Endometrium (tissue), 2 donors: Measurements from ENCODE around the gene C9orf153.
A peak's percentile ranks its signal among the peaks of the same experiment; 100 is the strongest.
"Not testable (repeated sequence)": the region's sequence is repeated elsewhere in the genome, so short reads cannot be mapped to it uniquely, and the experiment has no call there.

Experiments used
- FAIRE-seq: peaks from 2 replicates; lab custom pipeline; 2012; peaks lifted over from hg19 to GRCh38; lab: Jason Lieb, UNC
- donor health status: control.
- donor health status: control.

C9orf153 gene

GRCh38 chr9:86263876-86264275 lies 4.4 kb upstream of the C9orf153 start:
- no peak for FAIRE-seq

DNA sequence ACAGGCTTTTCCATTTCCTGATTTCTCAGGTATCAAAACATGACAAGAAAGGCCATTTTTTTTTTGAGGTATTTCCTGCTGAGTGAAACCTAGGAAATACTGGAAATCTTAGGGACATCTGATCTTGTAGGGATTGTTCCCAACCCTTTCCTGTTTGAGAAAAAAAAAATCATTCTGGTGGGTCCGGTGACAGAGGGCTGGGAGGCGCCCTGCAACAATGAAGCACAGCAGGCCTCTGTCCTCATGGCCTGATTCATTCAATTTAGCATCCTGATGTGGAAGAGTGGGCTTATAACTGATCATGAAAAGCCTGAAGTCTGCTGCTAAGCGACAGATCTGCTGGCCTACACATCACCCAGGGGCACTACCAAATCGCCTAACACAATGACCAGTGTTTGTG lies 3.0 kb upstream of the C9orf153 start:
- FAIRE-seq: no peak

- no peak for FAIRE-seq
These were observed 2.1 kb downstream of the C9orf153 start for GRCh38 chr9:86257391-86257790.

- FAIRE-seq: no peak
These were observed 2.8 kb downstream of the C9orf153 start for GRCh38 chr9:86256653-86257052.

GRCh38 chr9:86253577-86253976 lies 5.9 kb downstream of the C9orf153 start:
- no peak for FAIRE-seq

- FAIRE-seq: no peak
These were observed 6.6 kb downstream of the C9orf153 start for GRCh38 chr9:86252870-86253269.

- FAIRE-seq: no peak
These were observed 9.3 kb downstream of the C9orf153 start for GRCh38 chr9:86250123-86250522.

- no peak for FAIRE-seq
These were observed 10.7 kb downstream of the C9orf153 start for GRCh38 chr9:86248746-86249145.

GRCh38 chr9:86246752-86247161 lies 12.7 kb downstream of the C9orf153 start:
- no peak for FAIRE-seq

- no peak for FAIRE-seq
These were observed 17.4 kb downstream of the C9orf153 start for GRCh38 chr9:86242071-86242470.

DNA sequence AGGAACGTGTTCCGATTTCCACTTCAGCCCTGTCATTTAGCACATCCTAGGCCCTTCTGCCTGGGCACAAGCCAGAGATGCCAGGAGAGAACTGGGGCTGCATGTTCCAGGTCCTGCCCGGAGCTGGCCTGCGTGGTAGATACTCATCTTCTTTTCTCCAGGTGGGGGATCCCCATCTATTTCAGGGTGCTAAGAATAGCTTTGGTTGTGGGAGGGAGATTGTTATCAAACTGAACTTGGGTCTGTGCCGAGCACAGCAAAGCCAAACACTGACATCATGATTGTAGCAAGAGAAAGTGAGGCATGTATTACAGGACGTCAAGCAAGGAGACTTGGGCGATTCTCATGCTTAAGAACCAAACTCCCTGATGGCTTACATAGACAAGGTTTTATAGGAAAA lies 18.2 kb downstream of the C9orf153 start:
- no peak for FAIRE-seq

DNA sequence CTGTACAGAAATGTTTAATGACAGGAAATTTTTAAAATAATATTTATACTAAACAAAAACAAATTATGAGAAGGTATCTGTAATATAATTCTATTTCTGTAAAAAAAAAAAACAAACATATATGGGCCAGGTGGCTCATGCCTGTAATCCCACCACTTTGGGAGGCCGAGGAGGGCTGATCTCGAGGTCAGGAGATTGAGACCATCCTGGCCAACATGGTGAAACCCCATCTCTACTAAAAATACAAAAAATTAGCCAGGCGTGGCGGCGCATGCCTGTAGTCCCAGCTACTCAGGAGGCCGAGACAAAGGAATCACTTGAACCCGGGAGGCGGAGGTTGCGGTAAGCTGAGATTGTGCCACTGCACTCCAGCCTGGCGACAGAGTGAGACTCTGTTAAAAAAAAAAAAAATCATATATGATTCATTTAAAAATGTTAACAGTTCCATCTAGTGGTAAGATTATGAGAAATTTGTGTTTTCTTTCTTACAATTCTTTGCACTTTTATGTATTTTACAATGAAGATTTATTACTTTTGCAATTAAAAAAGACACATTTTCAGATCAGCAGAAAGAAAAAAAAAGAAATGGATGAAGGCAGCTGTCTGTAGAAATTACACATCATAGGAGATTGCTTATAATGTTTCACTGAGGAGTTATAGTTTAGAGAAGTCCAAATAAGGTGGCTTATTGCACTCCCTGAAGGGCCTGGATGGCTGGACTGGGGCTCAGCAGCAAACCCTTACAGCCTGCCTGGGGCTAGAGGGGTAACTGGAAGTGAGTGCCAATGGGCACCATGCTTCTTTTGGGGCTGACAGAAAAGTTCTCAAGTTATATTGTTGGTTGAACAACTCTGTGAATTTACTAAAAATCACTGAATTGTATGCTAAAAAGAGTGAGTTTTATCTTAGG lies 20.3 kb downstream of the C9orf153 start:
- FAIRE-seq: peak; percentile 8

DNA sequence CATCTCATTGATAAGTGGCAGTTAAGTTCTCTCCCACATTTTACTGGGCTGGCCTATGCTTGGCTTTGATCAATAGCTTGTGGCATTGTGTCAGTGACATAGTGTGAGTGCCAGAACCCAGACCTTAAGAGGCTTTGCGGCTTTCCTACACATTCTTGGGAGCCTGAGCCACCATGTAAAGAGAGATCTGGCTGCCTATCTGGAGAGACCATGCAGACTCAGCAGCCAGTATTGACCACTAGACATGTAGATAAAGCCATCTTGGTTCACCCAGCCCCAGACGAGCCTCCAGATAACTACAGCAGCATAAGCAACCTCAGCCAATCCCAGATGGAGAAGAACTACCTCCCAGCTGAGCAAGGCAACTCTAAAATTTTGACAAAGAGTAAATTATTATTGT lies 28.6 kb downstream of the C9orf153 start:
- no peak for FAIRE-seq

DNA sequence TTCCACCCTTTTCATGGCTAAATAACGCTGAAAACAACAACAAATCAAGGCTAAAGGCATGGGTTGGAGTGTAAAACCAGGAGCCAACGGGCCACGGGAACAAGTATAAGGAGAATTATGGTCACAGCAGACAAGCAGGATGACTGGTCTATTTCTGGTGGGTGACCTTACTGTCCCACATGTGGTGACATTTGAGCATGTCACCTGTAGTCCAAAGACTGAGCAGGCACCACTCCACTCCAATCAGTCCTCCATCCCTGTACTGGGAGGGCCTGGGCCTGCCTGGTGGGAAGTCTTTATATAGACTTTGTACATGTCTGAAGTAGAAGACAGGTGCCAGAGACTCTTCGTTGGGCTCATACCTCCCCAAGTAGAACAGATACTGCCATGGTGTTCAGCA lies 36.8 kb downstream of the C9orf153 start:
- no peak for FAIRE-seq

DNA sequence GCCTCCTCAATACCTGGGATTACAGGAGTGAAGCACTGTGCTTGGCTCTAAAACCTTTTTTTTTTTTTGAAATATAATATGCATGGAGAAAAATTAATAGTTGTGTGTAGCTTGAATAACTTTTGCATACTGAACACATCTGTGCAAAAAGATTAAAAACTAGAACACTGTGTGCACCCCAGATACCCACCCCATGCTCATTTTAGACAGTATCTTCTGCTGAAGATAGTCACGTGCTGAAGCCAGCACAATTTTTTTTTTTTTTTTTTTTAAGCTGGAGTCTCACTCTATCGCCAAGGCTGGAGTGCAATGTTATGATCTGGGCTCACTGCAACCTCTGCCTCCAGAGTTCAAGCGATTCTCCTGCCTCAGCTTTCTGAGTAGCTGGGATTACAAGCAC lies 39.9 kb downstream of the C9orf153 start:
- FAIRE-seq: no peak

DNA sequence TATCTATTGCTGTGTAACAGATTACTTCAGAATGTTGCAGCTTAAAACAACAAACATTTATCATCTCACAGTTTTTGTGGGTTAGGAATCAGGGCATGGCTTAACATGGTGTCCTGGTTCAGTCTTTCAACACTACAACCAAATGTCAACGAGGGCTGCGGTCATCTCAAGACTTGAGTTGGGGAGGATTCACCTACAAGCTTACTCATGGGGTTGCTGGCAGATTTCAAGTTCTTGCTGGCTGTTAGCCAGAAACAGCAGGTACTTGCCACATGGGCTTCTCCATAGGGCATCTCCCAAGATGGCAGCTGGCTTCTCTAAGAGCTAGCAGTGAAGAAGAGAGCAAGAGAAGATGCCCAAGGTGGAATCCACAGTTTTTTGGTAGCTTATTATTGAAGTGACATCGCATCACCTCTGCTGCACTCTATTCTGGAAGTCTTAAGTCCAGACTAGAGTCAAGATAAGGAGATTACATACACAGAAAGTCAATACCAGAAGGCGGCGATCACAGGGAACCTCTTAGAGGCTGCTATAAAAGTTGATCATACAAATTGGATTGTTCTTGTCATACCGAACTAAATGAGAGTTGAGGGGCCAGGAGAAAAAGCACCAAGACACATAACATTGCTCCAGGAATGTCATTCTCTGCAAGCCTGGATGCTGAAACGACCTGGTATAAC lies 42.2 kb downstream of the C9orf153 start:
- FAIRE-seq: no peak

- FAIRE-seq: no peak
These were observed 52.3 kb downstream of the C9orf153 start for GRCh38 chr9:86207193-86207592.

DNA sequence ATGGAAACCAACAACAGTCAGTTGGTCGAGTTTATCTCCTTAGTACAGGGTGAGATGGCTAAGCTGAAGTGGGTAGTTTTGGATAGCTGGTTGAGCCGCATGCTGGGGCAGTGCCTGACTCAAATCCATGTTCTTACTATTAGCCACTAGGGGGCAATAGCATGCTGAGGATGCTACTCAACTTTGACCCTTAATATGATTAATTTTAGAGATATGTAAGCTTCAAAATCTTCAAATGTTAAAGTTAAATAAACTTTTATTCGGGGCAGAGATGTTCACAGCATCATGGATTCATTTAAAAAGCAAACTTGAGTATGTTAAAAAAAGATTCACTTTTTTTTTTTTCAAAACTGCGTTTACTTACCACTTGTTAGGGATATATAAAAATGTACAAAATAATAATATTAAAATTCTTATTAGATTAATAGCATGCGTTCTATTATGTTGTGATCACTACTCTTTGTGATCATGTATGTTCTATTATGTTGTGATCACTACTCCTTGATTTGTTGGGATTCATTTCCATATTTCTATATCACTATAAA lies 57.0 kb downstream of the C9orf153 start:
- FAIRE-seq: no peak

DNA sequence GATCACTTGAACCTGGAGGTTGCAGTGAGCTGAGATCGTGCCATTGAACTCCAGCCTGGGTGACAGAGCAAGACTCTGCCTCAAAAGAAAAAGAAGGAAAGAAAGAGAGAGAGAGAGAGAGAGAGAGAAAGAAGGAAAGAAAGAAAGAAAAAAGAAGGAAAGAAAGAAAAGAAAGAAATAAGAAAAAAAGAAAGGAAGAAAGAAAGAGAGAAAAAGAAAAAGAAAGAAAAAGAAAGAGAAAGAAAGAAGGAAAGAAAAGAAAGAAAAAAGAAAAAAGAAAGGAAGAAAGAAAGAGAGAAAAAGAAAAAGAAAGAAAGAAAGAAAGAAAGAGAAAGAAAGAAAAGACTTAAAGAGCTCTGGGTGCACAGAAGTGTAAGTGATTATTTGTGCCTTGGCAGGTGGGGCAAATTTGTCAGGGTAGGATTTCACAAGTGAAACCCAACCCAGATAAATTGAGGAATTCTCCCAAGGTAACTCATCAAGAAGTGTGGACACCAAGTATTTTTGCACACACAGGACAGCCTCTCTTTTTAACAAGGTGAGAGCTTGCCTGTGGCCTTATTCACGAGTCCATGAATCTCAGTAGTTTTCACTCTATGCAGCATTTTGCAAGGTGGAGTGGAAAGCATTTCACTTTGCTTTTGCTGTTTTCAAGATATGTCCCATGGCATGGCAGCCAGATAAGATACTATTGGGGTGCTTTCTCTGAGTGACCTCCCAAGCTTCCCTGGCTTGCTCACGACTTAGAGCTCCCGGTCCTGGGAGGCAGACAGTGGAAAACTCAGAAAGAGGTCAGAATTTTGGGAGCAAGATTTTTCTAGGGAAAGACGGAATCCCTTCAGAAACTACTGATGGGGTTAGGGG lies 57.8 kb downstream of the C9orf153 start:
- FAIRE-seq: no peak

DNA sequence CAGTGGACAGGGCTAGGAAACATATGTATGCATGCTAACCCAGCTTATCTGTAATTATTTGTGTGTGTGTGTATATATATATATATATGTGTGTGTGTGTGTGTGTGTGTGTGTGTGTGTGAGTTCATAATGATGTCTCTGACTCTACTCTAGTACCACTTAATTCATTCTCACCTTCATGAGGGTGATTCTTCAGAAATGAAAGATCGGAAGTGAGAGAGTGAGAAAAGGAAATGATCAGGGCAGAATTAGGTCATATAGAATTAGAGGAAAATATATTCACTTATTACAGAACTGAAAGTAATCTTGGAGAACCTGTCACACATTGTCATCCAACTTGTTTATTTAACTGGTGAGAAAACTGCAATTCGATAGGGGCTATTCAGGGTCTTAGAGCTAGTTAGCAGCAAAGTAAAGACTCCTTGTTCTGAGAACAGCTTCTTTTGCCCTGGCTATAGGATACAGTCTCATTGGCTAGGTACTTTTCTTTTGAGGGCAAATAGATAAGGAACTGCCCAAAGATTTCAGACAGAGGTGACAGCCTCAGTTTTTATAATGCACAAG lies 58.8 kb downstream of the C9orf153 start:
- FAIRE-seq: no peak

- no peak for FAIRE-seq
These were observed 66.4 kb downstream of the C9orf153 start for GRCh38 chr9:86193088-86193487.

DNA sequence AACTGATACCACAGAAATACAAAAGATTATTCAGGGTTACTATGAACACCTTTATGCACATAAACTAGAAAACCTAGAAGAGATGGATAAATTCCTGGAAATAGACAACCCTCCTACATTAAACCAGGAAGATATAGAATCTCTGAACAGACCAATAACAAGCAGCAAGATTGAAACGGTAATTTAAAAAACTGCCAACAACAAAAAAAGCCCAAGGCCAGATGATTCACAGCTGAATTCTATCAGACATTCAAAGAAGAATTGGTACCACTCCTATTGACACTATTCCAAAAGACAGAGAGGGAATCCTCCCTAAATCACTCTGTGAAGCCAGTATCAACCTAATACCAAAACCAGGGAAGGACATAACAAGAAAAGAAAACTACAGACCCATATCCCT lies 68.8 kb downstream of the C9orf153 start:
- not testable (repeated sequence) for FAIRE-seq
